HG03354 (cell line): ENCODE results near the gene SLC39A10.
A peak's percentile ranks its signal among the peaks of the same experiment; 100 is the strongest.
"Not testable (repeated sequence)": the region's sequence is repeated elsewhere in the genome, so short reads cannot be mapped to it uniquely, and the experiment has no call there.

ENCODE experiments used
- ATAC-seq: cut with Tn5 transposase; IDR thresholded peaks from one replicate; pipeline ENCODE4 v1.9.1; 2021; ENCODE audit warnings: mild to moderate bottlenecking; ENCODE audit not compliant: unreplicated experiment, poor library complexity, severe bottlenecking

SLC39A10 gene

GRCh38 chr2:195666113-195666712, 9.2 kb downstream of the SLC39A10 start:
- no peak for ATAC-seq

GRCh38 chr2:195667974-195668373, 10.9 kb downstream of the SLC39A10 start:
- no peak for ATAC-seq

- ATAC-seq, result no peak
These were observed 13.2 kb downstream of the SLC39A10 start for GRCh38 chr2:195670191-195670590.

DNA sequence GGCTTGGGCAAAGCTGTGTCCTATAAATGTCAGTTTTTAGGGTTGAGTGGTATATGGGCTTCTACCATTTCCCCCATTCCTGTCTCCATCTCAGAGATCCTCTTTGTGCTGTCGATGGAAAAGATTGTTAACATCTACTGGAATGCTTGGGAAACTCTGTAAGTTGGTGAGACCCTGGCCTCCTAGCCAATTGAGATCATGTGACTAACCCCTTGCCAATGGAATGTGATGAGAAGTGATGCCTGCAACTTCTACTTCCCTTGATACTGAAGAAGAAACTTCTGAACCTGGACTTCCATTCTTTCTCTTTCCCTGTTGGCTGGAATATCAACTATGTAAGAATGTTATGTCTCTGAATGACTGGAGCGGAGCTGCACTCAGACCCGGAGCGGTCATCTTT, 14.5 kb downstream of the SLC39A10 start:
- no peak for ATAC-seq

- peak; percentile 54 for ATAC-seq
These were observed 15.6 kb downstream of the SLC39A10 start for GRCh38 chr2:195672674-195673073.

DNA sequence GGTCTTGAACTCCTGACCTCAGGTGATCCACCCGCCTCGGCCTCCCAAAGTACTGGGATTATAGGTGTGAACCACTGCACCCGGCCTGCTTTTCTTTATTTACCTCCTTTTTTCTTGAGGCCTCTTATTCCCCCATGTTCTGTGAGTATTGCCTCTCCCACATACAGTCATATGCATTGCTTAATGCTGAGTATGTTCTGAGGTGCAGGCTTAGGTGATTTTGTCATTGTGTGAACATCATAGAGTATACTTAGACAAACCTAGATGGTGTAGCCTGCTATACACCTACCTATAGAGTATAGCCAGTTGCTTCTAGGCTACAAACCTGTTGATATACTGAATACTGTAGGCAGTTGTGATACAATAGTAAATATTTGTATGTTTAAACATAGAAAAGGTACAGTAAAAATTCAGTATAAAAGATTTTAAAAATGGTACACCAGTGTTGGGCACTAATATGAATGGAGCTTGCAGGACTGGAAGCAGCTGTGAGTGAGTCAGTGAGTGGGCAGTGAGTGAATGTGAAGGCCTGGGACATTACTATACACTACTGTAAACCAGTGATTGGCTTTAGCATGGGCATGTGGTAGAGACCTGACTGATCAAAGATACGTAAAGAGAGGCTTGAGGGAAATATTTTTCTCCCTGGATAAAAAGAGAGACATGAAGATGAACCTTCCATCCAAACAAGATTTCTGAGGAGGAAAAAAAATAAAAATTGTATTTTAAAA, 17.6 kb downstream of the SLC39A10 start:
- no peak for ATAC-seq

GRCh38 chr2:195675783-195676427, 18.9 kb downstream of the SLC39A10 start:
- ATAC-seq, result no peak

DNA sequence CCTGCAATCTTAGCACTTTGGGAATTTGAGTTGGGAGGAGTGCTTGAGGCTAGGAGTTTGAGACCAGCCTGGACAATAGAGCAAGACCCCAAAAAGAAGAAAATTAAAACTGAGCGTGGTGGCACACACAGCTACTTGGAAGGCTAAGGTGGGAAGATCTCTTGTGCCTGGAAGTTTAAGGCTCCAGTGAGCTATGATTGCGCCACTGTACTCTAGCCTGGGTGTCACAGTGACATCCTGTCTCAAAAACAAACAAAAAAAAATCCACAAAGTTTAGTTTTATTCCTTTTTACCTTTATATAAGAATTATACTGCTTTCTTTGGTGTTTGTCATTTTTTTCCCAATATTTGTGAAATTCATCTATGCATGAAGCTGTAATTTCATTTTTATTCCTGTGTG, 20.3 kb downstream of the SLC39A10 start:
- no peak for ATAC-seq

DNA sequence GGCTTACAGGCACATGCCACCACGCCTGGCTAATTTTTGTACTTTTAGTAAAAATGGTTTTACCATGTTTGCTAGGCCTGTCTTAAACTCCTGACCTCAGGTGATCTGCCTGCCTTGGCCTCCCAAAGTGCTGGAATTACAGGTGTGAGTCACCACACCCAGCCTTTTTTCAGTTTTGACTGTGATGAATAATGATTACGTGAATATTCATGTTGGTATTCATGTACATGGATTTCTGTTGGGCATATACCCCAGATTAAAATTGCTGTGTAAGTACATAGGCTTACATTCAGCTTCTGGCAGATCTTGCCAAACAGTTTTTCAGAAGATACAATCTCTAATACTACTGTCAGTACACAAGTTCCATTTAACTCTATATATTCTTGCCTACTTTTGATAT, 20.9 kb downstream of the SLC39A10 start:
- no peak for ATAC-seq

DNA sequence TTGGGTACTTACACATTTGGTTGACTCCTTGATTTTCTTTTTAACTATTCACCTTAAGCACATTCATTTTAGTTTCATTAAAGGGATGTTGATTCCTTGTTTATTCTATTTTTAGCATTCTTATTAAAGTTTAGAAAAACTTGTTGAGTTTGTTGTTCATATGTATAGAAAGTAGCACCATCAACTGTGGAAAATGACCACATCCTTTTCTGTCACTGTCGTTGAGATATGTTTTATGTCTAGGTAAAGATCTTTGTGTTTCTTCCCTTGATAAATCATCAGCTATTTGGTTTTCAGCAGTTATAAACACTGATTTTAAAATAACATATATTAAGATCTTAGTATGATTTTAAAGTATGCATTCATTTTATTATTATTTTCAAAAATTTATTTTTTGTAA, 25.1 kb downstream of the SLC39A10 start:
- ATAC-seq, result no peak

DNA sequence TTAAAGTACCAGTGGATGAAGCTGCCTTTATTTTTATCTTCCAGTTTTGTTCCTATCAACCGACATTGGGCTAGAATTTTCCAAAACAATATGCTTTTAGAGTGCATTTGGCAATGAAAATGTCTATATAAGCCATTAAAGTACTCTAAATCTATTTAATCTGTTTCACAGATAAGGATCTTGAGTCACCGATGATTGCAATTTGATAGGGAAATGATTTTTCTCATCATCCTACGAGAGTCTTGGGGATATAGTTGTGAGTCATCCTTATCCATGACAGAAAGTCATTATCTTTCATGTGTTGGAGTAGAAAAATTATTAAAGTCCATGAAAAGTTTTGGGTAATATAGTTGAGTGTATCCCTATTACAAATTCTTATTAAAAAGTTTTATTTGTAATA, 26.1 kb downstream of the SLC39A10 start:
- ATAC-seq, result no peak

GRCh38 chr2:195686564-195686963, 29.5 kb downstream of the SLC39A10 start:
- peak; percentile 54 for ATAC-seq

- ATAC-seq, result peak; percentile 54
These were observed 30.5 kb downstream of the SLC39A10 start for GRCh38 chr2:195687320-195688086.

GRCh38 chr2:195692531-195692930, 35.5 kb downstream of the SLC39A10 start:
- ATAC-seq, result not testable (repeated sequence)

GRCh38 chr2:195694553-195694952, 37.5 kb downstream of the SLC39A10 start:
- ATAC-seq, result no peak

GRCh38 chr2:195695002-195695631, 38.1 kb downstream of the SLC39A10 start:
- no peak for ATAC-seq

- no peak for ATAC-seq
These were observed 39.0 kb downstream of the SLC39A10 start for GRCh38 chr2:195696012-195696411.

DNA sequence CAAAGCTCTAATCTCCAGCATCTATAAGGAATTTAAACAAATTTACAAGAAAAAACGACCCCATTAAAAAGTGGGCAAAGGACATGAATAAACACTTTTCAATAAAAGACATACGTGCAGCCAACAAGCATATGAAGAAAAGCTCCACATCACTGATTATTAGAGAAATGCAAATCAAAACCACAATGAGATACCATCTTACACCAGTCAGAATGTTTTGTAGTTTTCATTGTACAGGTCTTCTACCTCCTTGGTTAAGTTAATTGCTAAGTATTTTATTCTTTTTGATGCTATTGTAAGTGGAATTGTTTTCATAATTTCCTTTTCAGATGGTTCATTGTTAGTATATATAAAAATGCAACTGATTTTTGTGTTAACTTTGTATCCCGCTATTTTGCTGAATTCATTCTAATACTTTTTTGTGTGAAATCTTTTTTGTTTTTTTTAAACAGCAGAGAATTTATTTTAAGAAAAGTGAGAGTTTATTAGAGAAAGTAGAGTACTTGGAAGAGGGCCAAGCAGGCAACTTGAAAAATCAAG, 40.7 kb downstream of the SLC39A10 start:
- peak; percentile 64 for ATAC-seq

DNA sequence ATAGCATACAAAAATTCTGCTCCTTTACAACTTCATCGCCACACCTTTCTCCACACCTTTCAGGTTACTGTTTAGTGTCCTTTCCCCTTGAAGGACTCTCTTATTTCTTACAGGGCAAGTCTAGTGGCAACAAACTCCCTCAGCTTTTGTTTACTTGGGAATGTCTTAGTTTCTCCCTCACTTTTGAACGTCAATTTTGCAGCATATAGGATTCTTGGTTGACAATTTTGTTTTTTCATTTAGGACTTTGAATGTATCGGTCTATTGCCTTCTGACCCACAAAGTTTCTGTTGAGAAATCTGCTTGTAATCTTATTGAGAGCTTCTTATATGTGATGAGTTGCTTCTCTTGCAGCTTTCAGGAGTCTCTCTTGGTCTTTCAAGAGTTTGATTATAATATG, 43.5 kb downstream of the SLC39A10 start:
- ATAC-seq, result no peak
